Peyer's patch (tissue), 4 donors: ENCODE measurements around the gene OR4D6.

Experiments used
- CTCF ChIP-seq, 6 experiments: fragments of 450-650 bp in 4 of 6; fragments of 200-600 bp in 2 of 6; sonication (generic) in 1 of 6; IDR thresholded peaks; one replicate each; pipeline ENCODE4 v1.5.1; 2017 to 2019; ENCODE audit warnings: antibody characterized with exemption in 6 of 6, mild to moderate bottlenecking in 3 of 6, moderate library complexity in 1 of 6
- POLR2A ChIP-seq, 2 donors: fragments of 450-650 bp; IDR thresholded peaks; one replicate each; pipeline ENCODE4 v1.5.1; 2017; ENCODE audit warnings: antibody characterized with exemption in 2 of 2, mild to moderate bottlenecking in 2 of 2, moderate library complexity in 2 of 2

DNA sequence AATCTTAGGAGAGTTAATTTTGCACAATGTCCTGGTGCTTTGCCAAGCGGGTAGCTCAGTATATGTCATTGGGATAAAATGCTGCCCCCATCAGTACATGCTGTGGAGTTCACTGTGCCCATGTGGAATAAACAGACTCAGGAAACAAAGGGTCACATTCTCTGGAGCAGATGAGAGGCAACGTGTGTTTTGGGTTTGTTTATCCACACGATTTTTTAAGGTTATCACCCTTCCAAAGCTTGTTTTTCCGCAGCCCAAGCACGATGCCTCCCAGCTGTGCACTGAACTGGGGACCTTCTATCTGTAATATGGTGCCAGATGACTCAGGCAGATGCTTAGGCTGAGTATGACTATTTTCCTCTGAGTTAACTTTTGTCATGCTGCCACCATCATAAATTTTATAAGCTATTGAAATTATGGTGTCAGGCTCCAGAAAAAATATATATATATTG lies 6.5 kb downstream of the OR4D6 start:
- TF ChIP-seq CTCF (IDR thresholded peaks at IDR 0.05) (no peak), POLR2A (IDR thresholded peaks at IDR 0.05) (no peak)
